Astrocyte (in vitro differentiated cells and primary cell): ENCODE results near the gene PRPF40B.

ENCODE experiments used
- CTCF ChIP-seq: IDR thresholded peaks from 2 replicates; pipeline ENCODE4 v1.5.1; 2011; ENCODE audit warnings: low read depth, mild to moderate bottlenecking, inconsistent platforms, low read length, moderate library complexity; ENCODE audit not compliant: insufficient read depth
- EZH2 ChIP-seq: IDR thresholded peaks from 2 replicates; pipeline ENCODE4 v1.6.1; 2012; ENCODE audit warnings: mild to moderate bottlenecking, low read length, inconsistent platforms; ENCODE audit not compliant: insufficient read depth

- TF ChIP-seq CTCF (no peak), EZH2 (no peak)
These were observed 60.4 kb downstream of the PRPF40B start for GRCh38 chr12:49683599-49684309.
